ENCODE measurements around the gene DPPA2. TPM values are rescaled to one million over a fixed set of nuclear protein-coding genes. Genes with fewer than 3 reads are reported as not detected.

The DPPA2 gene
- polyA plus RNA-seq, 3 donors from 2014 or later, result not detected

- Mint-ChIP-seq H3K27me3 (ENCODE audit: low read depth in 3 of 3) (no peaks in the 10 kb centered on the region), H3K36me3 (no peaks in the 10 kb centered on the region), H3K4me1 (no peaks in the 10 kb centered on the region), H3K4me3 (no peak overlapping the region), H3K27ac (no peak overlapping the region), H3K9me3 (no peaks in the 10 kb centered on the region)
- DNase-seq, result no peak
These were observed 40.5 kb downstream of the DPPA2 start for GRCh38 chr3:109275702-109276293.

- Mint-ChIP-seq H3K4me1 (no peaks in the 10 kb centered on the region), H3K4me3 (no peak overlapping the region), H3K27me3 (ENCODE audit: low read depth in 3 of 3) (no peaks in the 10 kb centered on the region), H3K27ac (no peak overlapping the region), H3K36me3 (no peaks in the 10 kb centered on the region), H3K9me3 (no peaks in the 10 kb centered on the region)
- DNase-seq, result no peak
These were observed 45.5 kb downstream of the DPPA2 start for GRCh38 chr3:109270779-109271178.

- H3K4me3 Mint-ChIP-seq, result no peak overlapping the region
- H3K9me3 Mint-ChIP-seq, result no peaks in the 10 kb centered on the region
- H3K4me1 Mint-ChIP-seq, result no peaks in the 10 kb centered on the region
These were observed 46.6 kb downstream of the DPPA2 start for GRCh38 chr3:109269577-109270275.

GRCh38 chr3:109268181-109268580 is 48.1 kb downstream of the DPPA2 start:
- Mint-ChIP-seq H3K9me3 (no peaks in the 10 kb centered on the region), H3K27me3 (ENCODE audit: low read depth in 3 of 3) (no peaks in the 10 kb centered on the region), H3K36me3 (no peaks in the 10 kb centered on the region), H3K4me1 (no peaks in the 10 kb centered on the region), H3K4me3 (no peak overlapping the region), H3K27ac (no peak overlapping the region)
- DNase-seq, result no peak

More at GRCh38 chr3:109269577-109270275, 46.6 kb downstream of the DPPA2 start:
- Mint-ChIP-seq H3K27ac (no peak overlapping the region), H3K36me3 (no peaks in the 10 kb centered on the region), H3K27me3 (ENCODE audit: low read depth in 3 of 3) (no peaks in the 10 kb centered on the region)
- no peak for DNase-seq

GRCh38 chr3:109265295-109265694 is 51.0 kb downstream of the DPPA2 start:
- Mint-ChIP-seq H3K36me3 (no peaks in the 10 kb centered on the region), H3K4me1 (no peaks in the 10 kb centered on the region), H3K27me3 (ENCODE audit: low read depth in 3 of 3) (peaks cover 0 to 2% (median 0%) of the 10 kb centered on the region in 3 donors), H3K9me3 (no peaks in the 10 kb centered on the region), H3K27ac (no peak overlapping the region), H3K4me3 (no peak overlapping the region)
- no peak for DNase-seq

- Mint-ChIP-seq H3K36me3 (no peaks in the 10 kb centered on the region), H3K4me3 (no peak overlapping the region), H3K27me3 (ENCODE audit: low read depth in 3 of 3) (peaks cover 0 to 2% (median 0%) of the 10 kb centered on the region in 3 donors), H3K27ac (no peak overlapping the region), H3K4me1 (no peaks in the 10 kb centered on the region), H3K9me3 (peaks cover 0 to 2% (median 0%) of the 10 kb centered on the region in 6 donors)
- no peak for DNase-seq
These were observed 59.0 kb downstream of the DPPA2 start for GRCh38 chr3:109257269-109257668.

GRCh38 chr3:109254770-109255169 is 61.5 kb downstream of the DPPA2 start:
- H3K27ac Mint-ChIP-seq, result no peak overlapping the region
- no peaks in the 10 kb centered on the region for H3K36me3 Mint-ChIP-seq

GRCh38 chr3:109252641-109253040 is 63.7 kb downstream of the DPPA2 start:
- Mint-ChIP-seq H3K27ac (no peak overlapping the region), H3K9me3 (peaks cover 0 to 2% (median 0%) of the 10 kb centered on the region in 6 donors), H3K4me1 (no peaks in the 10 kb centered on the region), H3K4me3 (no peak overlapping the region), H3K36me3 (no peaks in the 10 kb centered on the region), H3K27me3 (ENCODE audit: low read depth in 3 of 3) (peaks cover 0 to 4% (median 0%) of the 10 kb centered on the region in 3 donors)
- no peak for DNase-seq

More at GRCh38 chr3:109254770-109255169, 61.5 kb downstream of the DPPA2 start:
- peaks cover 0 to 2% (median 0%) of the 10 kb centered on the region in 6 donors for H3K9me3 Mint-ChIP-seq
- DNase-seq, result no peak
- H3K4me1 Mint-ChIP-seq, result no peaks in the 10 kb centered on the region
- H3K27me3 Mint-ChIP-seq (ENCODE audit: low read depth in 3 of 3), result peaks cover 0 to 2% (median 0%) of the 10 kb centered on the region in 3 donors
- H3K4me3 Mint-ChIP-seq, result no peak overlapping the region

Other genes with a start within 250 kb of the DPPA2 start
- gene MORC1, start 198.4 kb downstream of the DPPA2 start, polyA plus RNA-seq, result not detected
- not detected for gene C3orf85, start 179.8 kb downstream of the DPPA2 start, polyA plus RNA-seq
- 1 to 10 TPM in 1 of 3 donors, under 1 TPM in 2; 0.82 to 2.3 (median 0.89) TPM for gene DPPA4, start 21.0 kb upstream of the DPPA2 start, polyA plus RNA-seq

Data from immature natural killer cell (primary cell).